Right atrium auricular region (tissue), 2 donors: Measurements from ENCODE around the gene ME1. TPM values are rescaled to one million over a fixed set of nuclear protein-coding genes. Genes with fewer than 3 reads are reported as not detected.

Experiments used
- DNase-seq: peaks from one replicate; pipeline ENCODE4 v3.0.0-alpha.2; 2019; ENCODE audit warnings: low spot score
- H3K27ac ChIP-seq, 2 donors: fragments of 200-600 bp; sonication (generic); 1 replicate in 1 of 2; 2 replicates in 1 of 2; pipeline ENCODE4 v1.5.1; 2016 to 2019
- H3K27me3 ChIP-seq, 2 donors: fragments of 200-600 bp; sonication (generic); one replicate each; pipeline versions ENCODE4 v1.5.1 to v1.6.0; 2017 to 2019
- H3K36me3 ChIP-seq: fragments of 200-600 bp; sonication (generic); one replicate; pipeline ENCODE4 v1.5.1; 2016
- H3K4me1 ChIP-seq, 2 donors: fragments of 200-600 bp; sonication (generic); one replicate each; pipeline versions ENCODE4 v1.5.1 to v1.6.0; 2017 to 2019
- H3K4me3 ChIP-seq, 2 donors: fragments of 200-600 bp; sonication (generic); 1 replicate in 1 of 2; 2 replicates in 1 of 2; pipeline ENCODE4 v1.5.1; 2017 to 2019; ENCODE audit warnings: mild to moderate bottlenecking in 1 of 2, moderate library complexity in 1 of 2
- H3K9me3 ChIP-seq, 2 donors: fragments of 200-600 bp; sonication (generic); one replicate each; pipeline ENCODE4 v1.5.1; 2019
- total RNA-seq, 2 donors: library from RNA; depleted of rRNA; stranded (reverse); fragments of >200 nt; gene quantifications; one replicate each; pipeline ENCODE4 v1.1.0, GENCODE V29; 2016
- TF ChIP-seq, protein P1 (sequence below), 2 donors: fragments of 200-600 bp; sonication (generic); IDR thresholded peaks; one replicate each; pipeline ENCODE4 v1.5.1; 2019; ENCODE audit warnings: antibody characterized with exemption in 2 of 2

ME1 gene
- total RNA-seq, 2 donors from 2014 or later, result 25.6 to 26.5 TPM

- peak overlapping the region; percentile 74 to 76 for H3K4me3 ChIP-seq
- H3K27me3 ChIP-seq, result no peaks in the 10 kb centered on the region
- peak overlapping the region; percentile 86 to 89 for H3K27ac ChIP-seq
- H3K36me3 ChIP-seq, result no peaks in the 10 kb centered on the region
- H3K4me1 ChIP-seq, result peaks cover 0 to 5% of the 10 kb centered on the region in 2 donors
- TF ChIP-seq, protein P1, sequence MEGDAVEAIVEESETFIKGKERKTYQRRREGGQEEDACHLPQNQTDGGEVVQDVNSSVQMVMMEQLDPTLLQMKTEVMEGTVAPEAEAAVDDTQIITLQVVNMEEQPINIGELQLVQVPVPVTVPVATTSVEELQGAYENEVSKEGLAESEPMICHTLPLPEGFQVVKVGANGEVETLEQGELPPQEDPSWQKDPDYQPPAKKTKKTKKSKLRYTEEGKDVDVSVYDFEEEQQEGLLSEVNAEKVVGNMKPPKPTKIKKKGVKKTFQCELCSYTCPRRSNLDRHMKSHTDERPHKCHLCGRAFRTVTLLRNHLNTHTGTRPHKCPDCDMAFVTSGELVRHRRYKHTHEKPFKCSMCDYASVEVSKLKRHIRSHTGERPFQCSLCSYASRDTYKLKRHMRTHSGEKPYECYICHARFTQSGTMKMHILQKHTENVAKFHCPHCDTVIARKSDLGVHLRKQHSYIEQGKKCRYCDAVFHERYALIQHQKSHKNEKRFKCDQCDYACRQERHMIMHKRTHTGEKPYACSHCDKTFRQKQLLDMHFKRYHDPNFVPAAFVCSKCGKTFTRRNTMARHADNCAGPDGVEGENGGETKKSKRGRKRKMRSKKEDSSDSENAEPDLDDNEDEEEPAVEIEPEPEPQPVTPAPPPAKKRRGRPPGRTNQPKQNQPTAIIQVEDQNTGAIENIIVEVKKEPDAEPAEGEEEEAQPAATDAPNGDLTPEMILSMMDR (IDR thresholded peaks at IDR 0.05), result no peak
- H3K9me3 ChIP-seq, result peaks cover 0 to 1% of the 10 kb centered on the region in 2 donors
- no peak for DNase-seq
These were observed 817 bp downstream of the ME1 start for GRCh38 chr6:83429857-83430610.

GRCh38 chr6:83429269-83429668 is 1.6 kb downstream of the ME1 start:
- H3K4me3 ChIP-seq, result no peak overlapping the region
- TF ChIP-seq, protein P1 (IDR thresholded peaks at IDR 0.05), result no peak
- peaks cover 4 to 9% of the 10 kb centered on the region in 2 donors for H3K9me3 ChIP-seq
- no peaks in the 10 kb centered on the region for H3K36me3 ChIP-seq
- H3K27me3 ChIP-seq, result no peaks in the 10 kb centered on the region
- DNase-seq, result no peak
- H3K27ac ChIP-seq, result peak overlapping the region in 1 of 2 donors; percentile 89
- H3K4me1 ChIP-seq, result peaks cover 0 to 5% of the 10 kb centered on the region in 2 donors

GRCh38 chr6:83424392-83425018 is 6.3 kb downstream of the ME1 start:
- Histone ChIP-seq H3K4me3 (no peak overlapping the region), H3K27me3 (no peaks in the 10 kb centered on the region), H3K27ac (no peak overlapping the region), H3K9me3 (peaks cover 6 to 14% of the 10 kb centered on the region in 2 donors), H3K4me1 (no peaks in the 10 kb centered on the region), H3K36me3 (no peaks in the 10 kb centered on the region)
- no peak for DNase-seq
- TF ChIP-seq, protein P1 (IDR thresholded peaks at IDR 0.05), result no peak

- Histone ChIP-seq H3K4me3 (no peak overlapping the region), H3K36me3 (no peaks in the 10 kb centered on the region), H3K9me3 (no peaks in the 10 kb centered on the region), H3K27me3 (no peaks in the 10 kb centered on the region), H3K4me1 (no peaks in the 10 kb centered on the region), H3K27ac (no peak overlapping the region)
- DNase-seq, result no peak
- TF ChIP-seq, protein P1 (IDR thresholded peaks at IDR 0.05), result peak; percentile 54 to 68
These were observed 12.8 kb downstream of the ME1 start for GRCh38 chr6:83417880-83418663.

DNA sequence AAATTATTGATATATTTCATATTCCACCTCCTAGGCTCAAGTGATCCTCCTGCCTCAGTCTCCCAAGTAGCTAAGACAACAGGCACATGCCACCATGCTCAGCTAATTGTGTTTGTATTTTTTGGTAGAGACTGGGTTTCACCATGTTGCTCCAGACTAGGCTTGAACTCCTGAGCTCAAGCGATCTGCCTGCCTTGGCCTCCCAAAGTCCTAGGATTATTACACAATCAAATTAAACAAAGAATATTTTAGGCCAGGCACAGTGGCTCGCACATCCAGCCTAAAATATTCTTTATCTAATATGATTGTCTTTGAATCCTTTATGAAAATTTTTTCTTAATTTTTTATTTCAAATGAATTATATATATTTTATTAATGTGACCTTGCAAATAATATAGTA is 17.8 kb downstream of the ME1 start:
- H3K27ac ChIP-seq, result no peak overlapping the region
- H3K4me3 ChIP-seq, result no peak overlapping the region
- no peaks in the 10 kb centered on the region for H3K36me3 ChIP-seq
- no peak for DNase-seq
- no peaks in the 10 kb centered on the region for H3K9me3 ChIP-seq
- TF ChIP-seq, protein P1 (IDR thresholded peaks at IDR 0.05), result no peak
- H3K27me3 ChIP-seq, result no peaks in the 10 kb centered on the region
- H3K4me1 ChIP-seq, result no peaks in the 10 kb centered on the region
